HCT116 (cell line): Measurements from ENCODE around the gene DNMT3L. TPM values are rescaled to one million over a fixed set of nuclear protein-coding genes. Genes with fewer than 3 reads are reported as not detected.

Experiments used
- ATAC-seq: fragments of 200-7000 bp; cut with Tn5 transposase; 2 replicates; pipeline ENCODE4 v1.9.1; 2020; ENCODE audit warnings: mild to moderate bottlenecking, moderate library complexity
- BruUV-seq: library from RNA; stranded (reverse); fragments of 400-500 nt; replicated peaks from 2 replicates; lab custom pipeline; 2021; lab: Mats Ljungman, UMichigan
- CTCF ChIA-PET: fragments of 300-600 bp; sonication (Branson Sonifier 250); formaldehyde crosslinking; loops from one replicate; lab custom pipeline; 2021; ENCODE audit warnings: antibody characterized with exemption; lab: Charles Lee
- POLR2A ChIA-PET: fragments of 300-600, 350-600 bp; sonication (Branson Sonifier 250); formaldehyde crosslinking; loops from one replicate; lab custom pipeline; 2021; ENCODE audit warnings: antibody characterized with exemption; lab: Charles Lee
- RAD21 ChIA-PET, 2 experiments: fragments of 300-600 bp; sonication (Branson Sonifier 250); formaldehyde crosslinking; loops; one replicate each; lab custom pipeline; 2023; ENCODE audit warnings: low total read pairs in 2 of 2; ENCODE audit not compliant: uncharacterized antibody in 2 of 2, unreplicated experiment in 2 of 2, low non-redundant PET in 1 of 2; lab: Charles Lee
- DNase-seq: peaks from one replicate; pipeline ENCODE4 v3.0.0-alpha.2; 2010; ENCODE audit warnings: low read depth, low spot score
- H2AFZ ChIP-seq: fragments of 200-600 bp; shearing (Covaris generic), sonication (generic); 2 replicates; pipeline ENCODE4 v1.6.1; 2017; ENCODE audit warnings: low read depth, mixed run types, mixed read lengths, antibody characterized with exemption, low read length; ENCODE audit not compliant: poor library complexity, severe bottlenecking
- H3K27ac ChIP-seq: 2 replicates; pipeline ENCODE4 v1.5.1; 2012; ENCODE audit warnings: low read depth, low read length
- H3K27me3 ChIP-seq: fragments of 200-600 bp; sonication (generic); 2 replicates; pipeline ENCODE4 v1.6.1; 2016; ENCODE audit warnings: mixed run types, low read length, mixed read lengths; ENCODE audit not compliant: insufficient read depth
- H3K36me3 ChIP-seq, 2 experiments: fragments of 200-500 bp in 1 of 2; fragments of 200-600 bp in 1 of 2; sonication (Bioruptor generic) in 1 of 2; sonication (generic) in 1 of 2; 2 replicates each; pipeline versions ENCODE4 v1.5.1 to v1.6.1; 2014 to 2016; ENCODE audit warnings: low read length in 2 of 2, inconsistent platforms in 1 of 2, mixed read lengths in 1 of 2, mixed run types in 1 of 2; ENCODE audit not compliant: insufficient read depth in 2 of 2, control insufficient read depth in 1 of 2
- H3K4me1 ChIP-seq, 2 experiments: fragments of 200-600 bp in 1 of 2; sonication (generic) in 1 of 2; 2 replicates each; pipeline versions ENCODE4 v1.5.1 to v1.6.1; 2012 to 2017; ENCODE audit warnings: low read length in 2 of 2, inconsistent platforms in 1 of 2, mild to moderate bottlenecking in 1 of 2, mixed read lengths in 1 of 2, mixed run types in 1 of 2, moderate library complexity in 1 of 2; ENCODE audit not compliant: insufficient read depth in 2 of 2, control insufficient read depth in 1 of 2
- H3K4me2 ChIP-seq: fragments of 200-600 bp; sonication (generic); 2 replicates; pipeline ENCODE4 v1.6.1; 2017; ENCODE audit warnings: mixed run types, low read length, mixed read lengths
- H3K4me3 ChIP-seq, 2 experiments: fragments of 200-600 bp in 1 of 2; sonication (generic) in 1 of 2; replicated peaks in 1 of 2; 2 replicates each; pipeline ENCODE4 v1.5.1; 2011 to 2016; ENCODE audit warnings: low read length in 2 of 2, control low read depth in 1 of 2, low read depth in 1 of 2, mild to moderate bottlenecking in 1 of 2, mixed read lengths in 1 of 2, mixed run types in 1 of 2
- H3K79me2 ChIP-seq: fragments of 200-600 bp; sonication (generic); 2 replicates; pipeline ENCODE4 v1.6.1; 2017; ENCODE audit warnings: mild to moderate bottlenecking, mixed run types, low read length, moderate library complexity, mixed read lengths; ENCODE audit not compliant: insufficient read depth
- H3K9ac ChIP-seq: fragments of 200-600 bp; sonication (generic); 2 replicates; pipeline ENCODE4 v1.6.1; 2016; ENCODE audit warnings: low read length, mixed read lengths
- H3K9me2 ChIP-seq: fragments of 200-600 bp; sonication (generic), shearing (Covaris generic); 2 replicates; pipeline ENCODE4 v1.6.1; 2017; ENCODE audit warnings: mixed run types, mild to moderate bottlenecking, moderate library complexity; ENCODE audit not compliant: insufficient read depth
- H3K9me3 ChIP-seq, 2 experiments: fragments of 200-500 bp in 1 of 2; fragments of 200-600 bp in 1 of 2; sonication (Bioruptor generic) in 1 of 2; sonication (generic) in 1 of 2; 2 replicates each; pipeline ENCODE4 v1.6.1; 2014 to 2017; ENCODE audit warnings: low read length in 2 of 2, mixed read lengths in 2 of 2, inconsistent platforms in 1 of 2, low read depth in 1 of 2, mild to moderate bottlenecking in 1 of 2, mixed run types in 1 of 2, moderate library complexity in 1 of 2; ENCODE audit not compliant: control insufficient read depth in 1 of 2, insufficient read depth in 1 of 2
- H4K20me1 ChIP-seq: fragments of 200-600 bp; sonication (generic), shearing (Covaris generic); 2 replicates; pipeline ENCODE4 v1.6.1; 2017; ENCODE audit warnings: mixed run types, mild to moderate bottlenecking, moderate library complexity; ENCODE audit not compliant: insufficient read depth
- CEBPB ChIP-seq: IDR thresholded peaks from 2 replicates; pipeline ENCODE4 v1.6.1; 2012; ENCODE audit warnings: low read depth
- ELF1 ChIP-seq: IDR thresholded peaks from 2 replicates; pipeline ENCODE4 v1.6.1; 2012; ENCODE audit warnings: low read depth, borderline replicate concordance
- EZH2phosphoT487 ChIP-seq: fragments of 200-600 bp; IDR thresholded peaks from 2 replicates; pipeline ENCODE4 v1.6.1; 2018; ENCODE audit warnings: antibody characterized with exemption, borderline replicate concordance
- FOSL1 ChIP-seq: IDR thresholded peaks from 2 replicates; pipeline ENCODE4 v1.6.1; 2012; ENCODE audit warnings: low read depth
- RAD21 ChIP-seq: IDR thresholded peaks from 2 replicates; pipeline ENCODE4 v1.6.1; 2012; ENCODE audit warnings: low read depth, mild to moderate bottlenecking
- REST ChIP-seq: IDR thresholded peaks from 2 replicates; pipeline ENCODE4 v1.6.1; 2012; ENCODE audit warnings: low read depth
- SIN3A ChIP-seq: IDR thresholded peaks from 2 replicates; pipeline ENCODE4 v1.6.1; 2012; ENCODE audit warnings: low read depth
- SRF ChIP-seq: IDR thresholded peaks from 2 replicates; pipeline ENCODE4 v1.6.1; 2012; ENCODE audit warnings: low read depth
- TCF7L2 ChIP-seq: IDR thresholded peaks from 2 replicates; pipeline ENCODE4 v1.7.0; 2011; ENCODE audit warnings: borderline replicate concordance, inconsistent platforms; ENCODE audit not compliant: insufficient read depth, insufficient read length; ENCODE audit errors: extremely low read depth
- YY1 ChIP-seq: IDR thresholded peaks from 2 replicates; pipeline ENCODE4 v1.6.1; 2011; ENCODE audit warnings: low read length, low read depth, moderate library complexity, mild to moderate bottlenecking; ENCODE audit not compliant: insufficient replicate concordance; ENCODE audit errors: extremely low read depth
- ZNF274 ChIP-seq: fragments of 200-500 bp; sonication (Bioruptor generic); IDR thresholded peaks from 2 replicates; pipeline ENCODE4 v1.6.1; 2014; ENCODE audit warnings: mild to moderate bottlenecking, low read depth, low read length, inconsistent platforms
- intact Hi-C: fragments of 100-400 bp; cut with micrococcal nuclease; formaldehyde crosslinking; loops from 2 replicates; pipeline ENCODE4 v1.10.0; 2022
- total RNA-seq: library from RNA; stranded (reverse); gene quantifications from one replicate; pipeline ENCODE4 v1.2.1, GENCODE V29; 2021; ENCODE audit not compliant: unreplicated experiment
- TF ChIP-seq, protein P1 (sequence below), 3 experiments: fragments of 200-600 bp in 1 of 3; sonication (generic) in 1 of 3; IDR thresholded peaks in 2 of 3; conservative IDR thresholded peaks in 1 of 3; 2 replicates each; pipeline ENCODE4 v1.5.1; 2012 to 2017; ENCODE audit warnings: low read depth in 2 of 3, low read length in 2 of 3, antibody characterized with exemption in 1 of 3, borderline replicate concordance in 1 of 3, control low read depth in 1 of 3, mild to moderate bottlenecking in 1 of 3, mixed read lengths in 1 of 3, mixed run types in 1 of 3, moderate library complexity in 1 of 3; ENCODE audit not compliant: insufficient read depth in 1 of 3
- TF ChIP-seq, protein P2 (sequence below): IDR thresholded peaks from 2 replicates; pipeline ENCODE4 v1.6.1; 2012
- TF ChIP-seq, protein P3 (sequence below): IDR thresholded peaks from 2 replicates; pipeline ENCODE4 v1.6.1; 2011; ENCODE audit warnings: mild to moderate bottlenecking, low read length, moderate library complexity; ENCODE audit not compliant: insufficient replicate concordance; ENCODE audit errors: extremely low read depth

DNMT3L gene
- total RNA-seq, 1 experiment from 2014 or later = not detected

GRCh38 chr21:44275041-44275440, 13.3 kb upstream of the DNMT3L start:
- no peaks in the 10 kb centered on the region for H3K79me2 ChIP-seq
- no peak overlapping the region for H2AFZ ChIP-seq
- H3K27ac ChIP-seq = no peak overlapping the region
- H4K20me1 ChIP-seq = no peaks in the 10 kb centered on the region
- ATAC-seq (no peak), DNase-seq (no peak)
- POLR2A ChIA-PET = no interaction called here
- no peaks in the 10 kb centered on the region for H3K27me3 ChIP-seq
- CTCF ChIA-PET = no interaction called here
- intact Hi-C loops = no loop called here
- RAD21 ChIA-PET = no interaction called here
- H3K4me2 ChIP-seq = no peak overlapping the region
- no TSS peak for BruUV-seq
- no peaks in the 10 kb centered on the region for H3K9me2 ChIP-seq
- H3K9ac ChIP-seq = no peak overlapping the region
- no peaks in the 10 kb centered on the region for H3K36me3 ChIP-seq
- no peak for TF ChIP-seq FOSL1
- TF ChIP-seq CEBPB = no peak
- no peak for TF ChIP-seq REST
- TF ChIP-seq, protein P1, sequence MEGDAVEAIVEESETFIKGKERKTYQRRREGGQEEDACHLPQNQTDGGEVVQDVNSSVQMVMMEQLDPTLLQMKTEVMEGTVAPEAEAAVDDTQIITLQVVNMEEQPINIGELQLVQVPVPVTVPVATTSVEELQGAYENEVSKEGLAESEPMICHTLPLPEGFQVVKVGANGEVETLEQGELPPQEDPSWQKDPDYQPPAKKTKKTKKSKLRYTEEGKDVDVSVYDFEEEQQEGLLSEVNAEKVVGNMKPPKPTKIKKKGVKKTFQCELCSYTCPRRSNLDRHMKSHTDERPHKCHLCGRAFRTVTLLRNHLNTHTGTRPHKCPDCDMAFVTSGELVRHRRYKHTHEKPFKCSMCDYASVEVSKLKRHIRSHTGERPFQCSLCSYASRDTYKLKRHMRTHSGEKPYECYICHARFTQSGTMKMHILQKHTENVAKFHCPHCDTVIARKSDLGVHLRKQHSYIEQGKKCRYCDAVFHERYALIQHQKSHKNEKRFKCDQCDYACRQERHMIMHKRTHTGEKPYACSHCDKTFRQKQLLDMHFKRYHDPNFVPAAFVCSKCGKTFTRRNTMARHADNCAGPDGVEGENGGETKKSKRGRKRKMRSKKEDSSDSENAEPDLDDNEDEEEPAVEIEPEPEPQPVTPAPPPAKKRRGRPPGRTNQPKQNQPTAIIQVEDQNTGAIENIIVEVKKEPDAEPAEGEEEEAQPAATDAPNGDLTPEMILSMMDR (IDR thresholded peaks at IDR 0.05 in 2 of 3, conservative IDR thresholded peaks at IDR 0.05 in 1 of 3; ENCODE audit: borderline replicate concordance in 1 of 3, insufficient read depth in 1 of 3, low read depth in 2 of 3, low read length in 2 of 3) = no peak
- TF ChIP-seq YY1 = no peak
- TF ChIP-seq TCF7L2 = no peak
- TF ChIP-seq ZNF274 = no peak
- TF ChIP-seq SRF = no peak
- TF ChIP-seq, protein P2, sequence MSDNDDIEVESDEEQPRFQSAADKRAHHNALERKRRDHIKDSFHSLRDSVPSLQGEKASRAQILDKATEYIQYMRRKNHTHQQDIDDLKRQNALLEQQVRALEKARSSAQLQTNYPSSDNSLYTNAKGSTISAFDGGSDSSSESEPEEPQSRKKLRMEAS = no peak
- no peak for TF ChIP-seq EZH2phosphoT487
- no peak for TF ChIP-seq SIN3A
- TF ChIP-seq, protein P3, sequence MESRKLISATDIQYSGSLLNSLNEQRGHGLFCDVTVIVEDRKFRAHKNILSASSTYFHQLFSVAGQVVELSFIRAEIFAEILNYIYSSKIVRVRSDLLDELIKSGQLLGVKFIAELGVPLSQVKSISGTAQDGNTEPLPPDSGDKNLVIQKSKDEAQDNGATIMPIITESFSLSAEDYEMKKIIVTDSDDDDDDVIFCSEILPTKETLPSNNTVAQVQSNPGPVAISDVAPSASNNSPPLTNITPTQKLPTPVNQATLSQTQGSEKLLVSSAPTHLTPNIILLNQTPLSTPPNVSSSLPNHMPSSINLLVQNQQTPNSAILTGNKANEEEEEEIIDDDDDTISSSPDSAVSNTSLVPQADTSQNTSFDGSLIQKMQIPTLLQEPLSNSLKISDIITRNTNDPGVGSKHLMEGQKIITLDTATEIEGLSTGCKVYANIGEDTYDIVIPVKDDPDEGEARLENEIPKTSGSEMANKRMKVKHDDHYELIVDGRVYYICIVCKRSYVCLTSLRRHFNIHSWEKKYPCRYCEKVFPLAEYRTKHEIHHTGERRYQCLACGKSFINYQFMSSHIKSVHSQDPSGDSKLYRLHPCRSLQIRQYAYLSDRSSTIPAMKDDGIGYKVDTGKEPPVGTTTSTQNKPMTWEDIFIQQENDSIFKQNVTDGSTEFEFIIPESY = no peak
- TF ChIP-seq RAD21 = no peak
- no peak for TF ChIP-seq ELF1
- TF ChIP-seq, all 23 proteins: peak for 0
- Histone ChIP-seq H3K9me3 (no peaks in the 10 kb centered on the region), H3K4me3 (no peak overlapping the region), H3K4me1 (no peaks in the 10 kb centered on the region)
